C4-2B (cell line): ENCODE data around the gene QDPR.

Experiments
- H3K27ac ChIP-seq: fragments of 450-650 bp; 2 replicates; pipeline ENCODE4 v1.5.1; 2017
- ZFX ChIP-seq: fragments of 450-650 bp; IDR thresholded peaks from 2 replicates; pipeline ENCODE4 v1.6.1; 2017
- TF ChIP-seq, protein P1 (sequence below): fragments of 450-650 bp; conservative IDR thresholded peaks from 2 replicates; pipeline ENCODE4 v1.5.1; 2017; ENCODE audit warnings: mild to moderate bottlenecking

QDPR gene

DNA sequence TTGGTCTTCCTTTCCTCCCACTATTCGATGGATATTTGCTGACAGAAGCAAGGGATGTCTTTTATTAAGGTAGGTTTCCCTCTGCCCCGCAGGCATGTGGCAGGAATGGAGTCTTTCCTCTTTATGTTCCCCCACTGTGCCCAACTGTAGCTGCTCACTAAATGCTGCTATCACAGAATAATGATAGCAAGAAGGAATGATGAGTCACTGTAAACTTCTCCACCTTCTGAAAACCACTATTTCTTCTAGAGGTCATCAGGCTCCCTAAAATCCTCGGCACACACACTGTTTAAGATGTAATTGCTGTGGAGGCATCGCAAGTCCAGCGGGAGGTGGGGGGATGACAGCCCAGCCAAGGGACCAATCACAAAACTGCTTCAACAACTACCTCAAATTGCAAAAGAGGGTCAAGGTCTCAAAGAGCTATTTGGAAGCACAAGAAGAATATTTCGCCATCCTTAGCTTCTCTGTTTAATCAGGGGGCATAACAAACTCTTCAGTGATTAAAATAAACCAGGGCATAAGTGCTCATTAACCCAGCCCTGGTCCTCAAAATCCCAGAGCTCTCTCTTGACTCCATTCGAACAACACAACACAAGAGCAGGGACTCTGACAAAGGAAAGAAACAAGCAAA is 13.9 kb downstream of the QDPR start:
- no peak overlapping the region for H3K27ac ChIP-seq

GRCh38 chr4:17494258-17495190 is 17.4 kb downstream of the QDPR start:
- no peak for TF ChIP-seq ZFX
- TF ChIP-seq, protein P1, sequence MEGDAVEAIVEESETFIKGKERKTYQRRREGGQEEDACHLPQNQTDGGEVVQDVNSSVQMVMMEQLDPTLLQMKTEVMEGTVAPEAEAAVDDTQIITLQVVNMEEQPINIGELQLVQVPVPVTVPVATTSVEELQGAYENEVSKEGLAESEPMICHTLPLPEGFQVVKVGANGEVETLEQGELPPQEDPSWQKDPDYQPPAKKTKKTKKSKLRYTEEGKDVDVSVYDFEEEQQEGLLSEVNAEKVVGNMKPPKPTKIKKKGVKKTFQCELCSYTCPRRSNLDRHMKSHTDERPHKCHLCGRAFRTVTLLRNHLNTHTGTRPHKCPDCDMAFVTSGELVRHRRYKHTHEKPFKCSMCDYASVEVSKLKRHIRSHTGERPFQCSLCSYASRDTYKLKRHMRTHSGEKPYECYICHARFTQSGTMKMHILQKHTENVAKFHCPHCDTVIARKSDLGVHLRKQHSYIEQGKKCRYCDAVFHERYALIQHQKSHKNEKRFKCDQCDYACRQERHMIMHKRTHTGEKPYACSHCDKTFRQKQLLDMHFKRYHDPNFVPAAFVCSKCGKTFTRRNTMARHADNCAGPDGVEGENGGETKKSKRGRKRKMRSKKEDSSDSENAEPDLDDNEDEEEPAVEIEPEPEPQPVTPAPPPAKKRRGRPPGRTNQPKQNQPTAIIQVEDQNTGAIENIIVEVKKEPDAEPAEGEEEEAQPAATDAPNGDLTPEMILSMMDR = no peak
- H3K27ac ChIP-seq = no peak overlapping the region

More for the DNA sequence above, 13.9 kb downstream of the QDPR start:
- TF ChIP-seq, protein P1 = no peak
- no peak for TF ChIP-seq ZFX

DNA sequence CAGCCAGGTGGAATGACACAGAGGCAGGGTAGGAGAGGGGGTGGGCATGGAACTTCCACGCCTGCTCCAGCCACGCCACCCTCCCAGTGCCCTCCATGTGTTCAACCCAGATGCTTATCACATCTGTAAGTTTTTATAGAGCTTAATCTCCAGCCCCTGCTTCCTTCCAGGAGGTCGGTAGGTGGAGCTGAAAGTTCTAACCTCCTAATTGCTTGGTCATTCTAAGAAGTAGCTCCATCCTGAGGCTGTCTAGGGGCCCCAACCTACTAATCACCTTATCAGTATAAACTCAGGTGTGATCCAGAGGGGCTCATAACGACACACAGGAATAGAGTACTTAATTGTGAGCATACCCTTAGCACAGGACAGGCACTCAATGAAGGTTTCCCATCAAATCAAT is 18.3 kb downstream of the QDPR start:
- no peak overlapping the region for H3K27ac ChIP-seq
- no peak for TF ChIP-seq ZFX
- TF ChIP-seq, protein P1 = no peak

- TF ChIP-seq, protein P1 = no peak
- no peak overlapping the region for H3K27ac ChIP-seq
Observed at GRCh38 chr4:17492876-17493275, 19.0 kb downstream of the QDPR start.

DNA sequence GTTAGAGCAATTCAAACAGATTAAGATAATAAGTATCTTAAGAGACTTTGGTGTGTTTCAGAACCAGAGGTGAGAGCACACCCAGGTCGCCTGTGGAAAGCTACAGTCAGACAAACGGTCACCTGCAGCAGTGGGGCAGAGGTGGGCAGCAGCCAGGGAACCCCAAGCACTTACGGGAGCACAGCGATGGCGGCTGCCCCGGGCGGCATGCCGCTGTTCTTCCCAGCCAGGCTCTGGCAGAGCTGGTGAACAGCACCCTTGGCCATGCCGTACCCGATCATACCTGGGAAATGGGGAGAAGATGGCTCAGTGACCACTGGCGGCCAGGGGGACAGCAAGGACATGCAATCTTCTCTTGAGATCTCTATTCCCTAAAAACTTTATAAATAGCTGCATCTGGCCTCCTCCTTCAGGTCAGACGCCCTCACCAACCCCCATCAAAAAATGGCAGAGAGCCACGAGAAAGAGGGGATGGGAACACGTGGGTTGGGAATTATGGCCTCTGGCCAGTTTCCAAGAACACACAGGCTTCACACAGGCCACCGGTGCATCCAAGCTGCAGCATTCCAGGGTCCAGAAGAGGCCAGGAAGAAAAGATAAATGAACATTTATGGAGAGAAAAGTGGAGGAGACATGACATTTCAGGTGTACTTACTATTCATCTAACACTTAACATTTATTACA is 19.7 kb downstream of the QDPR start:
- H3K27ac ChIP-seq = no peak overlapping the region
- TF ChIP-seq ZFX = no peak
- TF ChIP-seq, protein P1 = no peak

GRCh38 chr4:17491196-17491595 is 20.7 kb downstream of the QDPR start:
- H3K27ac ChIP-seq = no peak overlapping the region
- TF ChIP-seq, protein P1 = no peak
- TF ChIP-seq ZFX = no peak

DNA sequence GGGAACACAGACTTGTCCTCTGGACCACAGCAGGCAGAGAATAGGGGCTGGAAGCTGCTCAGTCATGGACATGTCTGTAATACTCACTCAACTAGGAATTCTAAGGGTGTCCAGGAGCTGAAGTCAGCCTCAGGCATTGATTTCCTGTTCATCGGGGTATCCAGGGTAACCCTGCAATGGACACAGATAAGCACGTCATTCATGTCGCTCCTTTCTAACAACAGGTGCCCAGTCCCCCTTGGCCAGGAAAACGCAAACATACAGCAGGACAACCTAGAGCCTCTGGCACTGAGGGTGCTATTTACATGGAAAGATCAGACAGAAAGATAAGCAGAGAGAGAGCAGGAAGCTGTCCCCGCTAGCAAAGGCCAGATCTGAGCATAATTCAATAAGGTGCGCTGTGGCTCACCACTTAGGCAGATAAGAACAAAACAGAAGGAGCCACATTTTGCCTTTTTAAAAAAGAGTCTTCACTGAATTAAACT is 21.3 kb downstream of the QDPR start:
- H3K27ac ChIP-seq = peak overlapping the region; percentile 35; the same call in 1 of the 2 replicates
- TF ChIP-seq, protein P1 = no peak
- TF ChIP-seq ZFX = no peak
